HG02763 (cell line): ENCODE results near the gene CNOT1.

ENCODE experiments used
- ATAC-seq: cut with Tn5 transposase; IDR thresholded peaks from one replicate; pipeline ENCODE4 v1.9.1; 2021; ENCODE audit warnings: mild to moderate bottlenecking, moderate library complexity; ENCODE audit not compliant: unreplicated experiment

CNOT1 gene

DNA sequence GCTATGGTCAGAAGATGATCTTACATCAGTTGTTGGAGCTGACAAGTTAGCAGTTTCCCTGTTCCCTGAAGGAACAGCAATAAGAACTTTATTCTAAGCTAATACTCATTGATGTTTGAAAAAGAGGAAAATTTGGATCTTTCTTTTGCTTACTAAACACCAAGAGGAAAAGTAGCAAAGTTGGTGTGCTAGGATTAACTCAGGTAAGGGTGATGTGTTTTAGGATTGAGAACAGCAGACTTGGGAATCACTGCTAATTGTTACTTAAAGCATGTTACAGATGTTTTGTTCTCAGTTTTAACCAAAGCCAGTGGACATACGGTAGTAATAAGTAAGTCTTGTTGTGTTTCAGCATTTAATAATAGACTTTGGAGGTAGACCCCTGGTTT lies 110.7 kb downstream of the CNOT1 start:
- ATAC-seq, result no peak

DNA sequence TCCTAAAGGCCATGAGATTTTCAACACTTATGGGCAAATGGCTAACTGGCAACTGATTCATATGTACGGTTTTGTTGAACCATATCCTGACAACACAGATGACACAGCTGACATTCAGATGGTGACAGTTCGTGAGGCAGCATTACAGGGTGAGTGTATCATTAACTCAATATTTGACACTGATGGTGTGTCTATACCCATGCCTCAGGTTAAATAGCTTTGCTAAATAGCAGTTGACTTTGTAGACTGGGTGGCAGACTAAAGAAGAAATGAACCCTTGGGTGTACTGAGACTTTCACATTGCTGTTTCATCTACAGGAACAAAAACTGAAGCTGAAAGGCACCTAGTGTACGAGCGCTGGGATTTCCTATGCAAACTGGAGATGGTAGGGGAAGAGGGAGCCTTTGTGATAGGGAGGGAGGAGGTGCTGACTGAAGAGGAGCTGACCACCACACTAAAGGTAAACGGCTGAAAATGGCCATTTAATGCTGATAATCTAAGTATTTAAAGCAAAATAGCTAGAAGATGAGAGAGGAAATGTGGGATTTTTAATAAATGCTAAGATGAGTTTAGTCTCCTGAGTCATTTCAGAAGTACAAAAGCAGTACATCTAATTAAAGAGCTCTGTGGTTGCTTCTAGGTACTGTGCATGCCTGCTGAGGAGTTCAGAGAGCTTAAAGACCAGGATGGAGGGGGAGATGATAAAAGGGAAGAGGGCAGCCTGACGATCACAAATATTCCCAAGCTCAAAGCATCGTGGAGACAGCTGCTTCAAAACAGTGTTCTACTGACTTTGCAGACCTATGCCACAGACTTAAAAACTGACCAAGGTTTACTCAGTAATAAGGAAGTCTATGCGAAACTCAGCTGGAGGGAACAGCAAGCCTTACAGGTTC lies 111.3 kb downstream of the CNOT1 start:
- ATAC-seq, result peak; percentile 33

DNA sequence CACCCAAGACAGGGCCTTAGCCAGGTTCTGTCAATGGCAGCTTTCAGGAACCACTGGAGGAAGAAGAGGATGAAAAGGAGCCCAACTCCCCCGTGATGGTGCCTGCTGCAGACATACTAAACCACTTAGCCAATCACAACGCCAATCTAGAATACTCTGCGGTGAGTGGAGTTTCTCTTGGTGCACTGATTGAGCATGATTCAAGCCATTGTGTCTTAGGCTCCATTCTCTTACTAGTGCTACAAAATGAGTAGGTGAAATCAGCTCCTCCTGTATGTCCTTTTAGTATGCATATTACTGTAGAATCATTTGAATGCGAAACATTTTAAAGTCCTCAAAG lies 112.9 kb downstream of the CNOT1 start:
- no peak for ATAC-seq

DNA sequence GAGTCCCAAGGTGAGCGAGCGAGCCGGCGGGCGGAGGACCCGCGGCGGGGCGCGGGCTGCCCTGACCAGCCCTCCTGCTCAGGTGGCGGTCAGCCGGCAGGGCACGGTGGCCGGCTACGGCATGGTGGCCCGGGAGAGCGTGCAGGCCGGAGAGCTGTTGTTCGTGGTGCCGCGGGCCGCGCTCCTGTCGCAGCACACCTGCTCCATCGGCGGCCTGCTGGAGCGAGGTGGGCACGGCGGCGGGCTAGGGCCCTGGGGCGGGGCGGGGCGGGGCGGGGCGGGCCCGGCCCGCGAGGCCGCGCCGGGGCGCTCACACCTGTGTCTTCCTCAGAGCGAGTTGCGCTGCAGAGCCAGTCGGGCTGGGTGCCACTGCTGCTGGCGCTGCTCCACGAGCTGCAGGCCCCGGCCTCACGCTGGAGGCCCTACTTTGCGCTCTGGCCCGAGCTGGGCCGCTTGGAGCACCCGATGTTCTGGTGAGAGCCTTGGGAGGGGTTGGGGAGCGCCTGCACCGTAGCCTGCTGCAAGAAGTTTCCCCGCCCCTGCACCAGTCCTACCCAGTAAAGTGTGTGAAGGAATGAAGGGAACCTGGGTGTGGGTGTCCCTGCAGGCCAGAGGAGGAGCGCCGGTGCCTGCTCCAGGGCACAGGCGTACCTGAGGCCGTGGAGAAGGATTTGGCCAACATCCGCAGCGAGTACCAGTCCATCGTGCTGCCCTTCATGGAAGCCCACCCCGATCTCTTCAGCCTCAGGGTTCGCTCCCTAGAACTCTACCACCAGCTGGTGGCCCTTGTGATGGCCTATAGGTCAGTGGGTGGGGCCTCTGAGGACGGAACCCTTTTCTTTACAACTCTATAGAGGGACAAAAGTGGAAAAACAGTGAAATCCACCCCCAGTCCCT lies 113.5 kb downstream of the CNOT1 start:
- peak; percentile 24 for ATAC-seq

DNA sequence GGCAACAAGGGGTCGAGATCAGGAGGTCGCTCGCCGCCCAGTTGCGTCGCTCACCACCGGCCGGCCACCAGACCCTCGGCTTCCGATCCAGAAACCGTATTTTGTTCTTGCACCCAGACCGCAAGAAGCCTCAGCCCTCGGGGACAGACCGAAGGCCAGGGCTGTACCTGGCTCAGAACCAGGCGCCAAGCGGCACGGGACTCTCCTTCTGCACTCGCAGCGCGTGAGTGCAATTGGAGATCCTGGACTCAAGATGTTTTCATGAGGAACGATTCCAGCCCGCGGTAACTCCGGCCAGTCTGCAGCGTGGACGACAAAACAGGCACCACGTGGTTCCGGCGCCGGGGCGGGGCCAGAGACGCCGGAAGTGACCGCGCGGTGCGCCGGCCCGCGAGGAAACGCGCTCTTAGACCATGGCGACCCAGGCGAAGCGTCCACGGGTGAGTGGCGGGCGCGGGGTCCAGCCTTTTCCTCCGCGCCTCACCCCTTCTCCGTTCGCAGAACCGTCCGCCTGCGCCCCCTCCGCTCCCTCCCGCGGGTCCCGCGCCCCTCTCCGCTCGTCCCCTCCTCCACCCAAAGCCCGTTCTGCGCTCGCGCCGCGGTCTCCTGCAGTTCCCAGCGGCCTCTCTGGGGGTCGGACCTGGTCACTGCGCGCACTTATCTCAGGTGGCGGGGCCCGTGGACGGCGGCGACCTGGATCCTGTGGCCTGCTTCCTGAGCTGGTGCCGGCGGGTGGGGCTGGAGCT lies 114.3 kb downstream of the CNOT1 start, which contains the start of gene SETD6:
TSS of gene SETD6 (plus strand) at position 393 of the 746 bp plus-strand sequence. CDS start at position 414, 21 bp downstream.
- peak; percentile 72 for ATAC-seq

DNA sequence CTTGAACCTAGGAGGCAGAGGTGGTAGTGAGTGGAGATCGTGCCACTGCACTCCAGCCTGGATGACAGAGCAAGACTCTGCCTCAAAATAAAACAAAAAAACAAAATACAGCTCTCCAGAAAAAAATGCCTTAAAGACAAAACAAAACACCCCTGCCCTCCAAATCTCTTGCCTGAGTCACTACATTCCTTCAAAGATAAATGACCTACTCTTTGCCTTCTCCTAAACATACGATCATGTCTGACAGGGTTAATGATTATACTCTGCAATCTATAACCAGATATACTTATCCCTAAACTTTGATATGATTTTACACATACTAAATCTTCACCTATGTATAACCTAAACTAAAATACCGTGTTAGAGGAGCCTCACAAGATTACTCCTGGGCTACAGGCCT lies 115.8 kb downstream of the CNOT1 start:
- ATAC-seq, result no peak

DNA sequence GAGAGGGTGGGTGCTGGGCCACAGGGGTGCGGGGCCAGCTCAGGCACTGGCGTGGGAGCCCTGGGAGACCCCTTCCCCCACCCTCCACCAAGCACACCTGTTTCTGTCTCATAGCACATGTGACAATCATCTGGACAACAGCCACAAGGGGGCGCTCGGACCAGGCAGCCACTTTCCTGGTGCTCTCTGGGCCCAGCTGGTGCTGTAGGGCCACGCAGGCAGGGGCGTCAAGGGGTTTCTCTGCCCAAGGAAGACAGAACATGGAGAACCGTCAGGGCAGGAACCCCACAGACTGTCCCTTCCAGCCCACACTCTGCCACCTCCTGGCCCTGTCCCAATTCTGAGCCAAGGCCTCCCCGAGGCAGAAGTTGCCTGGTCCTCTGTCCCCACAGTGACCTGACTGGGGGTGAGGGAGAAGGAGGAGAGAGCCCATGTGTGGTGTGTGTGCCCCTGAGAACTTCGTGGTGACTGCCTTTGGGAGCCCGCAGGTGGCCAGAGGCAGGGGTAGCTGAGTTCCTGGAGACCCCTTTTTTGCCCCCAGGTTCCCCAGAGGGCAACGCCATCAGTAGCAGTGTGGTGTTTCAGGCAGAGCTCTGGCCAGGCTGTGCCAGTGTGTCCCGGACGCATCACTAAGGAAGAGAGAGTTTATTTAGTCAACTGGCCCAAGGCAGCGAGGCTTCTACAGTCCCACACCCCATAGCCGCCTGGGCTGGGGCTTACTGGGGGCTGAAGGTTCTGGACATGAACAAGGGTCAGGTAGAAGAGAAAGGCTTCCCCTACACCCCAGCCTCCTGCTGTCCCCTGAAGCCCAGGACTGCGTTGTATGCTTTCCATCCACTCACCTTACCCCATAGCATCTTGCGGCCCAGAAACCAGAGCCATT lies 117.5 kb downstream of the CNOT1 start:
- ATAC-seq, result peak; percentile 35

DNA sequence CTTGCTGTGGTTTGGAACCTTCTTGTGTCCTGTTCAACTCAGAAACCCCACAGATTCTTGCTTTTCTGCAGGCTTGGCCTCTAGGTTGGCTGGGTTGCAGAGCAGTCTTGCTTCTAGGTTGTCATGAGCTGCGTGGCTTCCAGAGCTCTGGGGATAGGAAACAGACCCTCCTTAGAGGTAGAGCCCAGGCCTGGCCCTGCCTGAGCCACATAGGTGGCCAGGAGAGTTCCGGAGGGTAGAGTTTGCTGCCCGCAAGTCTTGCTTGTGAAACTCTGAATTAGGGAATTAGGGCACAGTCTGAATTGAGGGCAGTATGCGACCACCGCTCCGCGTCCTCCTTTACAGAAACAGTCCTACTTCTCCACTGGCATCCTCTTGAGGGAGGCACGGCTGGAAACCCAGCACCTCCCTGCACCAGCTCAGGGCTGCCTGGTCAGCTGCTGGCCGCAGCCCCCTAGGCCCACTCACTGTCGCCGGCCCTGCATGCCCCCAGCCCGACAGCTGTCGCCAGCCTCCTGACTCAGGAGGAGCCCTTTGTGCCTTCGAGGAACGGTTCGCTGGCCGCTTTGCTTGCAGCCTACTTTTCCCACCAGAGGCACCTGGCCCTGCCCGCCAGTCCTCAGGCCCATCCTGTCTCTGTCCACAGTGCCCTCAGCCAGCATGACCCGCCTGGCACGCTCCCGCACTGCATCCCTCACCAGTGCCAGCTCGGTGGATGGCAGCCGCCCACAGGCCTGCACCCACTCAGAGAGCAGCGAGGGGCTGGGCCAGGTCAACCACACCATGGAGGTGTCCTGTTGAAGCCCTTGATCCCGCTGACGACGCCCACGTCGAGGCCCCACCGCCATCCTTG lies 118.6 kb downstream of the CNOT1 start:
- ATAC-seq, result no peak

DNA sequence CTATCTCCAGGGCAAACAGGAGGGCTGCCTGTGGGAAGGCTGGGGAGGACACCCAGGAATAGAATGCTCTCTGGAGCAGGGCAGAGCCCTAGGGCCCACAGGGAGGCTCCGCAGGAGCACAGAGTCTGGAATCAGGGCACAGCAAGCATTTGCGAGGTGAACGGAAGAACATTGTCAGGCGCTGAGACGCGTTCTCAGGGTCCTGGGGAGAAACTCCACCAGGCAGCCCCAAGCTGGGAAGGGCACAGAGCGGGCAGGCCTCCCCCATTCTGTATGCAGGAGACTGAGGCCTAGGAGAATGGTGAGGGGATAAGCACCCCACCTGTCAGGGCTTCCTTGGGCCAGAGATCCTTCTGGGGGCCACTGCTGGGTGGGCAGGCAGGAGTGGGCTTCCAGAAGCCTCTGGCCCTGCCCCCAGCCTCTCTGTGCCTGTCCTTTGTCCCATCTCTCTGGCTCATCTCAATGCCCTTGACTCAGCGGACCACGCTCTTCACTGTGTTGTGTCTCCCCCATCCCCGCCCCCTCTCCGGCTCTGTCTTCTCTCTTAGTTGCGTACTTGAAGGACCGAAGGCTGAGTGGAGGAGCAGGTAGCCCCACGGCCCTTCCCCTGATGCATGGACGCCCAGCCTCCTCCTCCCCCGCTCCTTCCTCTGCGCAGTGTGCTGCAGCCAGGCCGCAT lies 119.4 kb downstream of the CNOT1 start:
- no peak for ATAC-seq

DNA sequence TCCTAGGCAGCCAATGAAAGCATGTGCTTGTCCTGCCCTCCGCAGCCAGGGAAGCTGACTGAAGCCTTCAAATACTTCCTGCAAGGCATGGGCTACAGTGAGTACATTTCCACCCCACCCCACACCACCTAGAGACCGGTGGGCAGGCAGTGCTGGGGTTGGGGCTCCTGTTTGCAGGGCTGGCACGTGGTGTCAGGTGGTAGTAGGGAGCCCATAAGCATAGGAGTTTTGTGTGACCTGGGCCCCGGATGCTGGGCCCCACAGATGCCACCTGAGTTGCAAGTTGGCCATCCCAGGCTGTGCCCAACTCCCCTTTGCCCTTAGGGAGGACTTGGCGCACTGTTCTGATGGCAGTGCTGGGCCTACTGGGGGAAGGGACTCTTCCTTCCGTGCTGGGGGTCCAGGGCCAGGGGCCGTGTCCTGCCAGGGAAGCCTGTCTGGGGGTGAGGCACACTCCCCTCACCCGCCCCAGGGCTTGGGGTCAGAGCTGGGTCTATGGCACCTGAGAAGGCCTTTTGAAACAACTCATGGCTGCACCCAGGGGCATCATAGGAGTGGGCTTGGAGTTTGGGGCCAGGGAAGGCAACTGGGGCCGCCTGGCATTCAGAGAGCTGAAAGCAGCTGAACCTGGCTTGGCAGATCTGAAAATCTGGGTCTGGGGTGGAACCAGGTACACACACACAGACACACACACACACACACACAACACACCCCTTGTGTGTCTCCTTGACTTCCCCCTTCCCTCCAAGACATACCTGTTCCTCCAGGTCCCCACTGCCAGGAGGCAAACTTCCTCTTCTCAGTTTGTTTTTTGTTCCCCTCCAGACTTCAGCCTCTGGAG lies 120.2 kb downstream of the CNOT1 start:
- no peak for ATAC-seq

DNA sequence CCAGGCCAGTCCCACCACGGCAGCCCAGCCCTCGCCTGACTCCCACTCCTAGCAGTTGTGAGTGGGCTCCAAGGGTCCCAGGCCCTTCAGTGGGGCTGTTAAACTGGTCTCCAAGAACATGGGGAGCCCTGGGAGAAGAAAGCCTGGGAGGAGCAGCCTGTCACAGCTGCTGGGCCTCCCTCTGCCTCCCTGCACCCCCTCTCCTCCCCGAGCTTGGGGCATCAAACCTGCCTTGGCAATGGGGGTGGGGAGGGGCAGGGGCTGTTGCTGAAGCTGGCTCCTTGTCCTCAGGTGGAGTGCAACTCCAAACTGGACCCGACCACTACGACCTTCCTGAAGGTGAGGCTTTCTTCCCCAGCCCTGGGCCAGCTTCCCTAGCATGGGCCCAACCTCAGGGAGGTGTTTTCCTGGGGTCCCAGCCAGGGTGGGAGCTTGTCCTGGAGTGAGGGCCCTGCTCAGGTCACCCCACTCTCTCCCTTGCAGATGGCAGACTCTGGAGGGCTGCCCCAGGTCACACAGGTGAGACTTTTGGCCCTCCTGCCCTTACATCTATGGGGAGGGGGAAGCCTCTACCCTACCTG lies 120.9 kb downstream of the CNOT1 start:
- no peak for ATAC-seq

DNA sequence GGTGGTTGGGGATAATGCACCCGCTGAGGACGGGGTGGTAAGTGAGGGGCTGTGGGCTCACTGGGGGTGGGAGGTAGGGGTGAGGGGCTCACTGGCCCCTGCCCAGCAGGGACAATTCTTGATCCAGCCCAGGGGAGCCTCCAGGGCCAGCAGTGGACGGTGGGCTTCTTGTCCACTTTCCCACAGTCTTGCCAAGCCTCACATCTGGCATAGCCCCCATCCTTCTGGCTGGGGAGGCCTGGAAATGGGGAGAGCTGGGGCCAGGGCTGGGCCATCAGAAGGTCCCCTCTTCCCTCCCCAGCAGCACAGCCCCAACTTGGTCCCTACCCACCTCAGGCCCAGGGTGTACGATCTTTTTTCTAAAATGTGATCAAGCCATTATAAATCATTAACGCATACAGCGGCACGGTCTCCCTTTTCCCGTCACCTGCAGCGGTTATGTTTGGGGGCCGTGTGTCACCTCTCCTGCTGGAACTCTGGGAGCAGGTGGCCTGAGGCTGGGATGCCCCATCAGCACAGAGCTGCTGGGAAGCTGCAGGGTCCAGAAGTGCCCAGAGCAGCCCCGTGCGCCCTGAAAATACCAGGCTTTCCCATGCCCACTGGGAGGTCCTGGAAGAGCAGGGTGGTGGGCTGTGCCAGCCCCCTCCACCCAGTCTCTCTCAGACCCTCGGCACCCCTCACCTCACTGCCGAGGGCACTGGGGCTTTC lies 121.5 kb downstream of the CNOT1 start:
- ATAC-seq, result no peak

DNA sequence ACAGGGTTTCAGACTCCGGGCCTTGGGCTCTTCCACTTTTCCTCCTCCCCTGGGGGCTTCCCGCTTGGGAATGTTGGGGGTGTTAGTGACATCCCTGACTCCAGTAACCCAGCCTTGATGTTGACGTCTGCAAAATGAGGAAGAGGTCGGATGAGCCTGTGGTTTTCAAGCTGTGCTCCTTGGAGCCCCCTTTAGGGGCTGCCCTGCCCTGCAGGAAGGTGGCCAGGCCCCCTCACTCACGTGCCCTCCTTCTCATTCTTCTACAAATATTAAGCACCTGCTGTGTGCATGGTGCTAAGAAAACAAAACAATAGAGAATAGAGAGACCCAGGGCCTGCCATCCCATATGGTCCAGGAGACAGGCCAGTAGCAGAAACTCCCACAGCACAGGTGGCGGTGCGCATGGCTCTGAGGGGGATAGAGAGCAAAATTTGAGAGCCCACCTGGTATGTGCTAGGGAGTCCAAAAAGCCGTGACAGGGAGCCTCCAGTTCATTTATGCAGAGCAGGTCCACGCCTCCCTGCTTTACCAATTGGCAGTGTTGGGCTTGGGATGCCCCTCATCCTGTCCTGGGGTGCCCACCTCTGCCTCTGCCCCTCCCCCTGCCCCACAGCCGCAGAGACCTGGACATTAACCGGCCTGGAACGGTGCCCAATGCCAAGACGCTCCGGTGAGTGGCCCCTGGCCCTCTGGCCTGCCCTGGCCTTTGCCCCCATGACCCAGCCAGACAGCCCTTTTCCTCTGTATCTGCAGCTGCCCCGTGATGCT lies 122.2 kb downstream of the CNOT1 start:
- ATAC-seq, result no peak

DNA sequence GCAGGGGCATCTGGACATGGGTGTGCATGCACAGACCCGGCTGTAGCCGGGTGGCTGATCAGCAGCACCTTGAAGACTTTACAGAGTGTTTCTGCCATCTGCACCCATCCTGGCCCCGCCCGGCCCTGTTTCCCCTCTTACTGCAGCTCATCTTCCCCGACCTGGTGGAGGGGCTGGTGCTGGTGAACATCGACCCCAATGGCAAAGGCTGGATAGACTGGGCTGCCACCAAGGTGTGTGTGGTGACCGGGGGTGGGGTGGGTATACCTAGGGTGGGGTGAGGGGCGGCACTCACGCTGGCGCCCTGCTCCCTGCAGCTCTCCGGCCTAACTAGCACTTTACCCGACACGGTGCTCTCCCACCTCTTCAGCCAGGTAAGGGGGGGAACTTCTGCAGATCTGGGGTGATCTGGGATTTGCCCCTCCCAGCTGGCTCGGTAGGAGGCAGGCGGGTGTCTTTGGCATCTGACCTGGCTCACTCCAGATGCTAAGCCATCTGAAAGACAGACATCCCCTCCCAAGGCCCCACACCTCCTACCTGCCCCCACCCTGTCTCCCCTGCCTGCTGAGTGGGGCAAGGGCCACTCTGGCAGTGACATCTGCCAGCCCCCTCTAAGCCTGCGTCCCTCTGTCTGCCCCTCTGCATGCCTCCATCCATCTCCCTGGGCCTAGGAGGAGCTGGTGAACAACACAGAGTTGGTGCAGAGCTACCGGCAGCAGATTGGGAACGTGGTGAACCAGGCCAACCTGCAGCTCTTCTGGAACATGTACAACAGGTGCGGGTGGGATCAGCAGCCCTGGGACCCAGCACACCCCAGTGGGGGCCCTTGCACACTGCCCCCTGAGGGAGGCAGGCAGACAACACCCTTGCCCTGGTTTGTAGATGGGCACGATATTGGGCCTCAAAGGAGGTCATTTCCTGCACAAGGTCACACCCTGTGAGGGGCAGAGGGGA lies 123.1 kb downstream of the CNOT1 start:
- no peak for ATAC-seq
